Loucy (cell line): ENCODE measurements around the gene APBB2.

Experiments used
- CTCF ChIP-seq: fragments of 200-600 bp; sonication (generic); conservative IDR thresholded peaks from 2 replicates; pipeline ENCODE4 v1.5.1; 2014; ENCODE audit warnings: mild to moderate bottlenecking, antibody characterized with exemption, low read length
- EZH2phosphoT487 ChIP-seq: fragments of 200-600 bp; IDR thresholded peaks from 2 replicates; pipeline ENCODE4 v1.6.1; 2018; ENCODE audit warnings: antibody characterized with exemption, mild to moderate bottlenecking, moderate library complexity, borderline replicate concordance

GRCh38 chr4:40842725-40843423 lies 371.5 kb downstream of the APBB2 start:
- TF ChIP-seq CTCF, result no peak
- TF ChIP-seq EZH2phosphoT487, result no peak
